NCI-H460 (cell line): Measurements from ENCODE around the gene PILRB. TPM values are rescaled to one million over a fixed set of nuclear protein-coding genes. Genes with fewer than 3 reads are reported as not detected.
"Not testable (repeated sequence)": the region's sequence is repeated elsewhere in the genome, so short reads cannot be mapped to it uniquely, and the experiment has no call there.

Experiments
- DNase-seq: peaks from one replicate; pipeline ENCODE4 v3.0.0-alpha.2; 2016; ENCODE audit warnings: low read depth; ENCODE audit errors: extremely low read depth
- total RNA-seq: library from RNA; depleted of rRNA; stranded (reverse); fragments of >200 nt; shearing (Covaris generic); gene quantifications from 2 replicates; pipeline ENCODE4 v1.2.3, GENCODE V29; 2014

PILRB gene
- total RNA-seq, 1 experiment from 2014 or later: 22.5 TPM

DNA sequence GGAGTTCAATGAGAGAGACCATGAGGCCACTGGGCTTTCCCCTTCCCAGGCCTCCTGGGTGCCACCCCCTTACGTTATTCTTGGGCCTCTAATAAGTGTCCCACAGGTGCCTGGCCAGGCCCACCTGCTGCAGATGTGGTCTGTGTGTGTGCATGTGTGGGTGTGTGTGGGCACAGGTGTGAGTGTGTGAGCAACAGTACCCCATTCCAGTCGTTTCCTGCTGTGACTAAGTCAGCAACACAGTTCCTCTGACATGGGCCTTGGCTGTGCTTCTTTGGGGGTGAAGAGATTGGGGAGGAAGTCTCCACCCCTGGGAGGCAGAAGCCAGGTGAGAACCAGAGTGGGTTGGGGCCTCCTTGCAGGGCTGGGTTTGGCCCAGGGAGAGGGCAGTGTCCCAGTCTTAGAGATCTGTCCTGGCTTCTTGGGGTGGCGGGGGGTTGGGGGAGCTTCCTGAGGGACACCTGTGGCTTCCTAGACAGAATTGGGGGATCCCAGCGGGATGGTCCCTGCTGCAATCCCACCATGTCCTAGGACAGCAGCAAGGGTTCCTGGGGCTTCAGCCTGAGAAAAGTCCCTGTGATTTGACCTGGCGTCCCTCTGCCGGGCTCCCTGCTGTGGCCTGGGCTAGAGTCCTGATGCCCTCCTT is 4.1 kb upstream of the PILRB start:
- DNase-seq: no peak

DNA sequence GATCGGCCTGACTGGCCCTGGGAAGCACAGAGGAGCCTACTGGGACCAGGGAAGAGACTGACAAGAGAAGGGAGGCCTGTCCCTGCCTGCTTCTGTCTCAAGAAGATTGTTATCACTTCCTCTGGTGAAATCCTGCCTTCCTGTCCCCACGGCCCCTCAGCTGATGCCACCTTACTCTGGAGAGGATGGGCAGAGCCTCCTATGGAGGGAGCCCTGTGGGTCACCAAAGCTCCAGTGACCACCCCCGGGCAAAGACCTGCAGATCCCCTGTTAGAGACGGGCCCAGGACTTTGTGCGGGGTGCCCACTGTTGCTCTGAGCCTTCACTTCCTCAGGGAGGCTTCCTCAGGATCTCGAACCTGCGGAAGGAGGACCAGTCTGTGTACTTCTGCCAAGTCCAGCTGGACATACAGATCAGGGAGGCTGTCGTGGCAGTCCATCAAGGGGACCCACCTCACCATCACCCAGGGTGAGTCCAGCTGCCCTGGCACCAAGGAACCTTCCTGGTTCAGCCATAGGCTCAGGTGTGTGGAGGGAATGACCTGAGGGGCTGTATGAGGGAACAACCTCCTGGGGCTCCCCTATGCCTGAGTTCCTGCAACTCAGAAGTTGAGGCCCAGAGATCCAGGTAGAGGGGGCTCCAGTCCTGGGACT is 1.4 kb upstream of the PILRB start:
- no peak for DNase-seq

DNA sequence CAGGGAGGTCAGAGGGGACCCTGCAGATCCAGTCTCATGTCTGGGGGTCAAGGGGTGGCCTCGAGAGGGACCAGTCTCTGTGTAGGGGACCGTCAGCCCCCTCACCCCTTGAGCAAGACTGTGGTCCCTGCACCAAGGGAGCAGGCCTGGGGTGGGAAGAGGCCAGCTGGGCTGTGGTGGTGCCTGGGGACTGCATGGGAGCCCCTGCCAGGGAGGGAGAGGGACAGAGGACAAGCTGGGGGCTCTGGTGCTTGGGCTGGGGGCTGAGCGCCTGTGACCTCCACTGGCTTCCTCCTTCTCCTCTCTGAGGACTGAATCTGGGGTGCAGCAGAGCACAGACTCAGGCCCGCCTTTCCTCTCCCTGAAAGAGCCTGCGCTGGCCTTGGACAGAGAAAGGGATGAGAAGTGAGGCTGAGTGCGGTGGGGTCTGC is 771 bp upstream of the PILRB start:
- DNase-seq: no peak

DNA sequence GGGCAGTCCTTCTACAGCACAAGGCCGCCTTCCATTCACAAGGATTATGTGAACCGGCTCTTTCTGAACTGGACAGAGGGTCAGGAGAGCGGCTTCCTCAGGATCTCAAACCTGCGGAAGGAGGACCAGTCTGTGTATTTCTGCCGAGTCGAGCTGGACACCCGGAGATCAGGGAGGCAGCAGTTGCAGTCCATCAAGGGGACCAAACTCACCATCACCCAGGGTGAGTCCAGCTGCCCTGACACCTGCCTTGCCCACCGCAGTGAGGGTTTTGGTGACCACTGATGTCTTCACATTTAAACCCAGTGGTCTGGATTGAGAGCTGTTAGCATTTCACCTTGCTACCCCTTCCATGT is 918 bp downstream of the PILRB start:
- no peak for DNase-seq

- DNase-seq: no peak
Measured at GRCh38 chr7:100360135-100360854, 2.4 kb downstream of the PILRB start.

- DNase-seq: no peak
Measured at GRCh38 chr7:100363098-100363497, 5.2 kb downstream of the PILRB start.

GRCh38 chr7:100363797-100364196 is 5.9 kb downstream of the PILRB start:
- not testable (repeated sequence) for DNase-seq

GRCh38 chr7:100364480-100364879 is 6.6 kb downstream of the PILRB start:
- DNase-seq: no peak

GRCh38 chr7:100365998-100366367 is 8.1 kb downstream of the PILRB start:
- DNase-seq: not testable (repeated sequence)

GRCh38 chr7:100366411-100367250 is 8.7 kb downstream of the PILRB start:
- DNase-seq: no peak

GRCh38 chr7:100367251-100367620 is 9.3 kb downstream of the PILRB start:
- no peak for DNase-seq

DNA sequence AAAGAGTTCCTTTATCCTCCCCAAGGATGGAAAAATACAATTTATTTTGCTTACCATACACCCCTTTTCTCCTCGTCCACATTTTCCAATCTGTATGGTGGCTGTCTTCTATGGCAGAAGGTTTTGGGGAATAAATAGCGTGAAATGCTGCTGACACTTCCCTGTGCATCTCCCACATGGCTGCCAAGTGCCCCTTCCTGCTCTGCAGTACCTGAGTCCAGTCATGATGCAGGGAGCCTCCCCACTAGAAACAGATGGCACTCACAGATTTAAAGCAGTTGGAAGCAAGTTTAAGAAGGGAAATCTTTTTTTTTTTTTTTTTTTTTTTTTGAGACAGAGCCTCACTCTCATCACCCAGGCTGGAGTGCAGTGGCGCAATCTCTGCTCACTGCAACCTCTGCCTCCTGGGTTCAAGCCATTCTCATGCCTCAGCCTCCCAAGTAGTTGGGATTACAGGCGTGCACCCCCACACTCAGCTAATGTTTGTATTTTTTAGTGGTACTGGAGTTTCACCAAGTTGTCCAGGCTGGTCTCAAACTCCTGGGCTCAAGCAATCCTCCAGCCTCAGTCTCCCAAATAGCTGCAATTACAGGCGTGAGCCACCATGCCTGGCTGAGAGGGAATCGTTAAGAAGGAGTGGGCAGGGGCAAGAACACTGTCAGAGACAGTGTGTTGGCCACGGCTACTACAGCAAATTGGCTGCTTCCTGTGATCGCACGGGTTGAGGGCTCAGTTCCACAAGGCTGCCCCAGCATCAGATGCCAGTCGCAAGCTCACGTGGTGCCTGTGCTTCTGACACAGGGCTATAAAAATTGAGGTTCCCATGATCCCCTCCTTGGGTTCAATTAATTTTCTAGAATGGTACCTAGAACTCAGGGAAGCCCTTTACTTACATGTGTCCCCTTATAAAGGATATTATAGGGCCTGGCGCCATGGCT is 10.0 kb downstream of the PILRB start:
- DNase-seq: no peak

DNA sequence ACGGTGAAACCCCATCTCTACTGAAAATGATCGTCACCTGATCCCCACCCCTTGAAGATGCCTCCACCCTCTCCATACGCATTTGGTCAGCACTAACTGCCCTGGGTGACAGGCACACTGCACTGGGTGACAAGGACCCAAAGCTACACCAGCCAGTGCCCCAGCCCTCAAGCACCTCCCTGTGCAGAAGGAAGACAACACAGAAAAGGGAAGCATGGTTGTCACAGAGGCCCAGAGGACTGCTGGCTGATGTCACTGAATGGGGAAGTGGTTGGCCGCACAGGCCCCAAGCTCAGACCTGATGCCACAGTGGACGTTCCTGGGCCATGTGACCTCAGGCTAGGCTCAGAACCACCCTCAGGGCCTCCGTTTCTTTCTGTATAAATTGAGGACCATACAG is 11.2 kb downstream of the PILRB start:
- no peak for DNase-seq

DNA sequence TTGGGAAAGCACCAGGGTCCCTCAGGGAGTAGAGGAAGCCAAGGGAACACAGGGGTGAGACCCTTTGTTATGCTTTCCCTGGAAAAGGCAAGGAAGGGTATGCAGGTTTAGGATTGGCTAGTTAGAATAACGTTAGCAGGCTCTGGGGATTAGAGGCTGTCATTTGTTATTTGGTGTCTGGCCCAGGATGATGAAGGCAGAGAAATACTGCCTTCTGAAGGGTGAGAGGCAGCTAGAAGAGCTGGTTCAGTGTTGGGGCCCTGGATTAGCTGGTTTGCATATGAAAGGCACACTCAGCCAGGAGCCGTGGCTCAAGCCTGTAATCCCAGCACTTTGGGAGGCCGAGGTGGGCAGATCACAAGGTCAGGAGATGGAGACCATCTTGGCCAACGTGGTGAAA is 12.4 kb downstream of the PILRB start:
- no peak for DNase-seq

DNA sequence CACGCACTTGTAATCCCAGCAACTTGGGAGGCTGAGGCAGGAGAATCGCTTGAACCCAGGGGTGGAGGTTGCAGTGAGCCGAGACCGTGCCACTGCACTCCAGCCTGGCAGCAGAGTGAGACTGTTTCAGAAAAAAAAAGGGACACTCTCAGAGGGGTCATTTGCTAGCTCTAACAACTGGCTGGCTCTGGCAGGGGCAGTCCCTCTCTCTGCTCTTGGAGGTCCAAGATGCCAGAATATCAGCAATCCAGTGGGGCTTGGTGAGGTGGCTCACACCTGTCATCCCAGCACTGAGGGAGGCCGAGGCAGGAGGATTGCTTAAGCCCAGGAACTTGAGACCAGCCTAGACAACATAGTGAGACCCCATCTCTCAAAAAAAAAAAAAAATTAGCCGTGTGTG is 12.8 kb downstream of the PILRB start:
- DNase-seq: no peak

DNA sequence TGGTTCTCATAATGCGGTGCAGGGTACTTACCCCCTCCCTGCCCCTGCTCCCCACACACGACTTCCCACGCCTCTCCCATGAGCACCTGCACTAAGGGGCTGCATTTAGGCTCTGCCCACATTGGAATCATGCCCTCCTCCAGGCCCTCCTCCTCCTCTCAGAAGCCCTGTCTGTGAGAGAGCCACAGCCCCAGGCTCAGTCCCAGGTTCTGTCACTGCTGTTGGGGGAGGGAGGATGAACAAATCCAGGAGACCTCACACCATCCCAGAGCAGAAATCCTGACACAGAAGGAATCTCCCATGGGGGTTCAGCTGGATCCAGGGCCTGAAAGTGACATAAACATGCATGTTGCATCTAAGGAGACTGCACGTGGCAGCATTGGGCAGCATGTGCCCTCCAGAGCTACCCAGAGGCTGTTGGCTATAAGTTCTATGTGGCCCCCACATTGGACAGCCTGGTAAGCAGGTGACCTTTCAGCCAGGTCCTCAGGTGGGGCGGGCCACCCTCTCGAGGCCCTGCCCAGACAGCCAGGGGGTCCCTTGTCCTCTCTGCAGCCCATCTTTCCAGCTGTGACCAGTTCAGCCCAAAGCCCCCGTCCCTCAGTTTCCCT is 13.7 kb downstream of the PILRB start:
- no peak for DNase-seq

DNA sequence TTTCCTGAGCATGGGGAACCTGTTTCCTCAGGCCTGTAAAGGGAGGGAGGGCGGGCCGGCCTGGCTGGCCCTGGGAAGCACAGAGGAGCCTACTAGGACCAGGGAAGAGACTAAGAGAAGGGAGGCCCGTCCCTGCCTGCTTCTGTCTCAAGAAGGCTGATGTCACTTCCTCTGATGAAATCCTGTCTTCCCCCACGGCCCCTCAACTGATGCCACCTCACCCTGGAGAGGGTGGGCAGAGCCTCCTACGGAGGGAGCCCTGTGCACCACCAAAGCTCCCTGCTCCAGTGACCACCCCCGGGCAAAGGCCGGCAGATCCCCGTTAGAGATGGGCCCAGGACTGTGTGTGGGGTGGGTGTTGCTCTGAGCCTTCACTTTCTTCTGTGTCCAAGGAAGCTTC is 14.3 kb downstream of the PILRB start:
- no peak for DNase-seq

- no peak for DNase-seq
Measured at GRCh38 chr7:100372694-100373093, 14.8 kb downstream of the PILRB start.

GRCh38 chr7:100373261-100373831 is 15.4 kb downstream of the PILRB start, which contains the start of gene PILRA:
PILRA (plus strand) TSS chr7:100373487; CDS start chr7:100373657, 170 bp downstream.
- DNase-seq: no peak
